Measurements from ENCODE around the gene HAO2.

HAO2 gene

GRCh38 chr1:119368554-119368953 lies at the start of gene HAO2:
TSS of gene HAO2 (plus strand) at chr1:119368785. CDS start at chr1:119381086, 12,301 bp downstream.
- TF ChIP-seq CTCF (IDR thresholded peaks at IDR 0.05; ENCODE audit: insufficient read depth, low read depth, low read length, missing control alignments), result no peak
- no peak within 1 kb of the TSS for H3K4me3 ChIP-seq (ENCODE audit: low read length)

GRCh38 chr1:119320100-119320499 lies 48.5 kb upstream of the HAO2 start:
- no peak for DNase-seq (ENCODE audit: low read depth)
- H3K4me3 ChIP-seq (ENCODE audit: low read length), result no peak overlapping the region
- TF ChIP-seq CTCF (IDR thresholded peaks at IDR 0.05; ENCODE audit: insufficient read depth, low read depth, low read length, missing control alignments), result no peak

More at GRCh38 chr1:119368554-119368953, at the start of gene HAO2:
- DNase-seq (ENCODE audit: low read depth), result no peak

GRCh38 chr1:119321666-119322419 lies 46.7 kb upstream of the HAO2 start:
- TF ChIP-seq CTCF (IDR thresholded peaks at IDR 0.05; ENCODE audit: insufficient read depth, low read depth, low read length, missing control alignments), result no peak
- DNase-seq (ENCODE audit: low read depth), result no peak
- H3K4me3 ChIP-seq (ENCODE audit: low read length), result no peak overlapping the region

- no peak for DNase-seq (ENCODE audit: low read depth)
- no peak for TF ChIP-seq CTCF (IDR thresholded peaks at IDR 0.05; ENCODE audit: insufficient read depth, low read depth, low read length, missing control alignments)
- H3K4me3 ChIP-seq (ENCODE audit: low read length), result no peak overlapping the region
These were observed 45.2 kb upstream of the HAO2 start for GRCh38 chr1:119323216-119323982.

- H3K4me3 ChIP-seq (ENCODE audit: low read length), result no peak overlapping the region
- no peak for DNase-seq (ENCODE audit: low read depth)
- TF ChIP-seq CTCF (IDR thresholded peaks at IDR 0.05; ENCODE audit: insufficient read depth, low read depth, low read length, missing control alignments), result no peak
These were observed 44.4 kb upstream of the HAO2 start for GRCh38 chr1:119324198-119324597.

- no peak for TF ChIP-seq CTCF (IDR thresholded peaks at IDR 0.05; ENCODE audit: insufficient read depth, low read depth, low read length, missing control alignments)
These were observed 42.3 kb upstream of the HAO2 start for GRCh38 chr1:119326251-119326650.

More at GRCh38 chr1:119326251-119326650, 42.3 kb upstream of the HAO2 start:
- no peak for DNase-seq (ENCODE audit: low read depth)
- no peak overlapping the region for H3K4me3 ChIP-seq (ENCODE audit: low read length)

Measured in epithelial cell of esophagus (primary cell).